HL-60 (cell line): ENCODE results near the gene HSF2.
"Not testable (repeated sequence)": the region's sequence is repeated elsewhere in the genome, so short reads cannot be mapped to it uniquely, and the experiment has no call there.

ENCODE experiments used
- DNase-seq, 2 experiments: peaks; one replicate each; pipeline ENCODE4 v3.0.0-alpha.2; 2010 to 2020; ENCODE audit warnings: low read depth in 1 of 2, low spot score in 1 of 2
- H3K27ac ChIP-seq: fragments of 250-450 bp; sonication (Bioruptor Pico); replicated peaks from 2 replicates; pipeline ENCODE4 v1.5.1; 2020; ENCODE audit warnings: mild to moderate bottlenecking, moderate library complexity
- H3K27me3 ChIP-seq: fragments of 250-450 bp; sonication (Bioruptor Pico); 2 replicates; pipeline ENCODE4 v1.5.1; 2021; ENCODE audit warnings: mild to moderate bottlenecking, moderate library complexity; ENCODE audit not compliant: insufficient read depth, poor library complexity, severe bottlenecking
- H3K4me3 ChIP-seq: replicated peaks from 2 replicates; pipeline ENCODE4 v1.5.1; 2011; ENCODE audit warnings: mild to moderate bottlenecking, control low read depth, low read length; ENCODE audit not compliant: insufficient read depth
- GABPA ChIP-seq: IDR thresholded peaks from 2 replicates; pipeline ENCODE4 v1.6.1; 2012; ENCODE audit warnings: low read depth
- POLR2AphosphoS5 ChIP-seq: IDR thresholded peaks from 2 replicates; pipeline ENCODE4 v1.6.1; 2012; ENCODE audit warnings: low read depth
- SPI1 ChIP-seq: IDR thresholded peaks from 2 replicates; pipeline ENCODE4 v1.6.1; 2012; ENCODE audit warnings: low read depth, mild to moderate bottlenecking, borderline replicate concordance
- TF ChIP-seq, protein P1 (sequence below): IDR thresholded peaks from 2 replicates; pipeline ENCODE4 v1.6.1; 2012; ENCODE audit warnings: low read depth; ENCODE audit not compliant: insufficient replicate concordance
- TF ChIP-seq, protein P2 (sequence below): IDR thresholded peaks from one replicate; pipeline ENCODE4 v1.5.1; 2011; ENCODE audit warnings: low read length, control low read depth, inconsistent platforms; ENCODE audit not compliant: insufficient read depth

The HSF2 gene

DNA sequence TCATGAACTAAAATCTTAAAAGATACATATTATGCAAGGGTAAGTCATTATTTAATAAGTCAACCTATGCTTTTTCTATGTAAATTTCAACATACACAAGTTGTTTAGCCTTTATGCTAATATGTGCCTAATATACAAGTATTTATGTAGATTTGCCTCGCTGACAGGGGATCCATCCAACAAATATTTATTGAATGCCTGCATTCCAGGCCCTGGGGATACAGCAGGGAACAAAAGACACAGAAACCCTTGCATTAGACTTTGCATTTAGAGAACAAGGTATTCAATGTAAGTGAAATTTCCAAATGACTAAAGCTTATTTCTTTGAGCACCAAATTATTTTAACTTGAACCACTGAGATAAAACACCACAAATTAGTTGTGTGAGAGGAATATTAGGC is 53.1 kb downstream of the HSF2 start:
- DNase-seq = no peak
- TF ChIP-seq GABPA (no peak), SPI1 (no peak), POLR2AphosphoS5 (no peak)
- TF ChIP-seq, protein P1, sequence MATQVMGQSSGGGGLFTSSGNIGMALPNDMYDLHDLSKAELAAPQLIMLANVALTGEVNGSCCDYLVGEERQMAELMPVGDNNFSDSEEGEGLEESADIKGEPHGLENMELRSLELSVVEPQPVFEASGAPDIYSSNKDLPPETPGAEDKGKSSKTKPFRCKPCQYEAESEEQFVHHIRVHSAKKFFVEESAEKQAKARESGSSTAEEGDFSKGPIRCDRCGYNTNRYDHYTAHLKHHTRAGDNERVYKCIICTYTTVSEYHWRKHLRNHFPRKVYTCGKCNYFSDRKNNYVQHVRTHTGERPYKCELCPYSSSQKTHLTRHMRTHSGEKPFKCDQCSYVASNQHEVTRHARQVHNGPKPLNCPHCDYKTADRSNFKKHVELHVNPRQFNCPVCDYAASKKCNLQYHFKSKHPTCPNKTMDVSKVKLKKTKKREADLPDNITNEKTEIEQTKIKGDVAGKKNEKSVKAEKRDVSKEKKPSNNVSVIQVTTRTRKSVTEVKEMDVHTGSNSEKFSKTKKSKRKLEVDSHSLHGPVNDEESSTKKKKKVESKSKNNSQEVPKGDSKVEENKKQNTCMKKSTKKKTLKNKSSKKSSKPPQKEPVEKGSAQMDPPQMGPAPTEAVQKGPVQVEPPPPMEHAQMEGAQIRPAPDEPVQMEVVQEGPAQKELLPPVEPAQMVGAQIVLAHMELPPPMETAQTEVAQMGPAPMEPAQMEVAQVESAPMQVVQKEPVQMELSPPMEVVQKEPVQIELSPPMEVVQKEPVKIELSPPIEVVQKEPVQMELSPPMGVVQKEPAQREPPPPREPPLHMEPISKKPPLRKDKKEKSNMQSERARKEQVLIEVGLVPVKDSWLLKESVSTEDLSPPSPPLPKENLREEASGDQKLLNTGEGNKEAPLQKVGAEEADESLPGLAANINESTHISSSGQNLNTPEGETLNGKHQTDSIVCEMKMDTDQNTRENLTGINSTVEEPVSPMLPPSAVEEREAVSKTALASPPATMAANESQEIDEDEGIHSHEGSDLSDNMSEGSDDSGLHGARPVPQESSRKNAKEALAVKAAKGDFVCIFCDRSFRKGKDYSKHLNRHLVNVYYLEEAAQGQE = no peak
- TF ChIP-seq, protein P2, sequence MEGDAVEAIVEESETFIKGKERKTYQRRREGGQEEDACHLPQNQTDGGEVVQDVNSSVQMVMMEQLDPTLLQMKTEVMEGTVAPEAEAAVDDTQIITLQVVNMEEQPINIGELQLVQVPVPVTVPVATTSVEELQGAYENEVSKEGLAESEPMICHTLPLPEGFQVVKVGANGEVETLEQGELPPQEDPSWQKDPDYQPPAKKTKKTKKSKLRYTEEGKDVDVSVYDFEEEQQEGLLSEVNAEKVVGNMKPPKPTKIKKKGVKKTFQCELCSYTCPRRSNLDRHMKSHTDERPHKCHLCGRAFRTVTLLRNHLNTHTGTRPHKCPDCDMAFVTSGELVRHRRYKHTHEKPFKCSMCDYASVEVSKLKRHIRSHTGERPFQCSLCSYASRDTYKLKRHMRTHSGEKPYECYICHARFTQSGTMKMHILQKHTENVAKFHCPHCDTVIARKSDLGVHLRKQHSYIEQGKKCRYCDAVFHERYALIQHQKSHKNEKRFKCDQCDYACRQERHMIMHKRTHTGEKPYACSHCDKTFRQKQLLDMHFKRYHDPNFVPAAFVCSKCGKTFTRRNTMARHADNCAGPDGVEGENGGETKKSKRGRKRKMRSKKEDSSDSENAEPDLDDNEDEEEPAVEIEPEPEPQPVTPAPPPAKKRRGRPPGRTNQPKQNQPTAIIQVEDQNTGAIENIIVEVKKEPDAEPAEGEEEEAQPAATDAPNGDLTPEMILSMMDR = no peak
- H3K27me3 ChIP-seq = no peaks in the 10 kb centered on the region
- no peak overlapping the region for H3K27ac ChIP-seq
- H3K4me3 ChIP-seq = no peak overlapping the region

DNA sequence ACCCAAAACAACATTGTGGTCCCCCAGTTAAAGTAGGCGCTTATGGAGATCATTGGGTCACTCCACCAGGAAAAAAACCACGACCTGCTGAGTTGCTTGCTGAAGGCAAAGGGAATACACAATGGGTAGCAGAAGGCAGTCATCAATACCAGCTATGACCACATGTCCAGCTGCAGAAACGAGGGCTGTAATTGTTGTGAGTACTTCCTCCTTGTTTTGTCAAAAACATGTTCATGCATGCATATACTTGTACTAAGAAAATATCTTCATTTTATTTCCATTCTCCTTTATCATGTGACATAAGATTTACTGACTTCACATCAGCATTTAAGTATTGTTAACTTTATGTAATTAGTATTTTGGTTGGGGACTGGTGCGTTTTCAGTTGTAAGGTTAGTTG is 55.2 kb downstream of the HSF2 start:
- DNase-seq = no peak
- H3K27ac ChIP-seq = no peak overlapping the region
- no peak for TF ChIP-seq SPI1
- TF ChIP-seq, protein P2 = no peak
- TF ChIP-seq POLR2AphosphoS5 = no peak
- TF ChIP-seq, protein P1 = no peak
- TF ChIP-seq GABPA = no peak
- H3K27me3 ChIP-seq = no peaks in the 10 kb centered on the region
- H3K4me3 ChIP-seq = no peak overlapping the region

DNA sequence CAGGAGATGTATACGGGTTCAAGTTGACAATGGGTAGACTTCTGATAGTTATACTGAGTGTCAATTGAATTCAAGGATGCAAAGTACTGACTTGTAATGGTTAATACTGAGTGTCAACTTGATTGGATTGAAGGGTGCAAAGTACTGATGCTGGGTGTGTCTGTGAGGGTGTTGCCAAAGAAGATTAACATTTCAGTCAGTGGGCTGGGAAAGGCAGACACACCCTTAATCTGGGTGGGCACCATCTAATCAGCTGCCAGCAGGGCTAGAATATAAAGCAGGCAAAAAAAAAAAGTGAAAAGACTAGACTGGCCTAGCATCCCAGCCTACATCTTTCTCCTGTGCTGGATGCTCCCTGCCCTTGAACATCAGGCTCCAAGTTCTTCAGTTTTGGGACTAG is 55.7 kb downstream of the HSF2 start:
- not testable (repeated sequence) for H3K27ac ChIP-seq, DNase-seq, H3K27me3 ChIP-seq, H3K4me3 ChIP-seq

DNA sequence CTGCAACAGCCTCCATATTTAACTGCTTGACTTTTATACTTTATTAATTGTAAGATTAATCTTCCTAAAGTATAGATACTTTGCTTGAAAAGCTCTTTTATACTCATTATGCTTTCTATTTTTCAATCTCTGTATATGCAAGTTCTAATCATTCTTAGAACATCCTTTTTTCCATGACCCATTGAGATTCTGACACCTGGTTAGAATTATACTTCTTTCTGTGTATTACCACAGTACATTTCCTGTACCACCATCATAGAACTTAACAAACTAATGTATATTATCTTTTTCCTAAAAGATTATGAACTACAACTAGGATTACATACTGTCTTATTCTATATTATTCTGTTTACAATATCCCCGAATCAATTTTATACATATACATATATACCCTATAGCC is 58.6 kb downstream of the HSF2 start:
- Histone ChIP-seq H3K27me3 (no peaks in the 10 kb centered on the region), H3K4me3 (no peak overlapping the region), H3K27ac (no peak overlapping the region)
- TF ChIP-seq, protein P2 = no peak
- no peak for TF ChIP-seq SPI1
- TF ChIP-seq GABPA = no peak
- DNase-seq = no peak
